Measurements from ENCODE around the gene BTG3.

DNA sequence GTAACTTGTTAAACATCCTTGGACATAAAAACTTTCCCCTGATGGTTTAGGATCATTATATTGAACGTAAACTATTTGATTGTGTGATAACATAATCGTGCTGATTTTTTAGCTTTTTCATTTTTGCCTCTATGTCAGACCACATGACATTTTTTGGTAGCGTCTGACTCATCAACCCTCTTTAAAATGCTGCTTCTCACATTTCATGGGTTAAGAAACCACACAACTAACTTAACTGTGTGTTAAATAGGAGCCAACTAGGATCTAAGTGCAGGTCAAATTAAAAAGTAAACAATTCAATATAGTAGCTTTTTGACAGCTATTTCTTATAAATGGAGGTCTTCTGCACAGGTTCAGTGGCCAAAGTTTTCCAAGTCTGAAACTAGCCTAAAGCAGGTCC lies 9.8 kb downstream of the BTG3 start:
- TF ChIP-seq YY1 (IDR thresholded peaks at IDR 0.05; ENCODE audit: insufficient read depth, insufficient read length) (no peak), ZNF274 (IDR thresholded peaks at IDR 0.05; ENCODE audit: low read depth, low read length) (no peak)
